HG02870 (cell line): Measurements from ENCODE around the gene AASS.
A peak's percentile ranks its signal among the peaks of the same experiment; 100 is the strongest.
"Not testable (repeated sequence)": the region's sequence is repeated elsewhere in the genome, so short reads cannot be mapped to it uniquely, and the experiment has no call there.

Experiments
- ATAC-seq: cut with Tn5 transposase; IDR thresholded peaks from one replicate; pipeline ENCODE4 v1.9.1; 2021; ENCODE audit warnings: mild to moderate bottlenecking, moderate library complexity; ENCODE audit not compliant: unreplicated experiment

Gene AASS

DNA sequence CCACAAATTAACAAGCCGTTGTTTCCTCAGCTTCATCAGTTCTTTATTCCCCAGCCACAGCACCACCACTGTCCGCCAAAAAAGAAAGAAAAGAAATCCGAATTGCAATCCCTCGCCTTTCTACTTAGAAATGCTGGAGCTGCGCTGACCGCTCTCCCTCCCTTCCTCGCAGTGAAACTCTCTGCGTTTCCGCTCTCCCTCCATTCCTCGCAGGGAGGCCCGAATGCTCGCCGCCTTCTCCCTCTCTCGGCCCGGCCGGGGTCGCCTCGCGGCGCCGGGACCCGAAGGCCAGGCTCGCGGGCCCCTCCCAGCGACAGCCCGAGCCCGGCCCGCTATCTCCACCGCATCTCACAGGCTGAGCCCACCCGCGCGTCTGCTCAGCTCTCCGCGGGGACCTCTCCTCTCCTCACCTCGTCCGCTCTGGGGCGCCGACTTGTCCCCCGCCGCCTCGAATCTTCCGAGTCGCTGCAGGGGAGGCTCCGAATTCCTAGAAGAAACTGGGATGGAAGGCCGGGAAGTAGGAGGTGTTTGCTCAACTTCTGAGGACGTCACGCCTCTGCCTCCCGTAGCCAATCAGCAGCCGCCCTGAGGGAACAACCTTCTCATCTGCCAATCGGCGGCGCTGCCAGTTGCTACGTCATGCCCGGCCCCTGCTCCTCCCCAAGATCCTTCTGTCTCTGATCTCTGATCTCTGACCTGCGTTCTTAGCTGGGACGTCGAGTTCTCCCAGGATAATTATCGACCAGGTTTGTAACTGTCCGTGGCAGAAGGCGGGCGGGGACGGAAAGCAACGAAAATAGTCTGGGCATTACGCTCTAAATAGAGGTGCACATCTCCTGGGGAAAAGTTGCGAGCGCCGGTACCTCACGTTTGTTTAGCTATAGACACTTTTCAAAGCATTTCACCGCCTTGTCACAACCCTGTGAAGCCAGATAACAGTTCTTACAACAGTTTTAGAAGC, at the start of gene AASS:
Gene AASS (minus strand): TSS at position 499 of the 961 bp plus-strand sequence. CDS start 10,523 bp downstream, outside the sequence.
- peak; percentile 100 for ATAC-seq

GRCh38 chr7:122188785-122189184, 44.7 kb upstream of the AASS start:
- ATAC-seq = no peak

DNA sequence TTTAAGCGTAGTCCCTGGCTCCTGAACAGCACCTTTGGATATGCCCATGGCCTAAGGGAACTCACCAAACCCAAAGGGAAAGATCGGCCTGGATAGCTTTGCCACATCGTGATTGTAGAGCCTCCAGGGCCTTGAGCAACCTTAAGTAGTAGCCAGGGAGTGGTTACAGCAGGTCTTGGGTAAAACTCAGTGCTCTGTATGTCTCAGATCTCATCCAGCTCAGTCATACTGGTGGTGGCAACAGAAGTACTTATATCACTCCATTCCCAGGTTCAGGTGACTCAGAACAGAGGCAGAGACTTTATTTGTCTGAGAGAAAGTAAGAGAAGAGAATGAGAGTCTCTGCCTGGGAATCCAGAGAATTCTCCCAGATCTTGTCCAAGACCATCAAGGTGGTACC, 39.1 kb upstream of the AASS start:
- no peak for ATAC-seq

- no peak for ATAC-seq
These were observed 38.0 kb upstream of the AASS start for GRCh38 chr7:122182081-122182480.

- not testable (repeated sequence) for ATAC-seq
These were observed 28.1 kb upstream of the AASS start for GRCh38 chr7:122172144-122172543.

- no peak for ATAC-seq
These were observed 22.7 kb upstream of the AASS start for GRCh38 chr7:122166740-122167139.

DNA sequence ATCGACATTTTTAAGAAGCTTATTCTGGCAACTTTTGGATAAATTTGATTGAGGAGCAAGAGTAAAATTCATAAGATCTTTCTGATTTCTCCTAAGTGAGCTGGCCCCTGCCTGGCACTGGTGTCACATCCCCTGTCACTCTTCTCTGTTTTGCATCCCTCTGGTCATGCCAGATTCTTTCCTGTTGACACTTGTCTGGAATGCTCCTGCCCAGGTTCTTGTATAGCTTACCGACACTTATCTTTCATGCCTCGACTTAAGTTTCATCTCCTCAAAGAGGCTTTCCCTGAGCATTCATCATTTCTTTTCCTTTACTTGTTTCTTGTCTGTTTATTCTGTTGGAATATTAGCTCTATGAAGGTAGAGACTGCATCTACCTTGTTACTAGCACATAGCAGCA, 22.2 kb upstream of the AASS start:
- no peak for ATAC-seq

DNA sequence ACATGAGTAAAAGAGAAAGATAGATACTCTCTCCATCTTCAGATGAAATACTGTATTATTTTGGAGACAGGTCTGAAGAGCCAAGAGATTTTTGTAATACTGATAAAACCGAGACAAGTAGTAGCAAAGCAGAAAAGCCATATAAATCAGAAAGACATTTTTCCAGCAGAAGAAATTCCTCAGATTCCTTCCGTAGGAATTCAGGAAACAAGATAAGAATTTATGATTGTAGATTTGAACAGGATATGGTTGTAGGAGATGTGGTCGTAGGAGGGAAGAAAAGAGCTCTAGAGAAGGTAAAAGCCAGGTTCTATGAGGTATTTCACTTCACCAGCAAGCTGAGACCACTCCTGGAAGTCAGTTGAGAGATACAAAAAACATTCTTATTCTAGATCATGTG, 17.6 kb upstream of the AASS start:
- no peak for ATAC-seq

GRCh38 chr7:122155566-122155965, 11.5 kb upstream of the AASS start:
- no peak for ATAC-seq

GRCh38 chr7:122148878-122149277, 4.8 kb upstream of the AASS start:
- ATAC-seq = no peak

DNA sequence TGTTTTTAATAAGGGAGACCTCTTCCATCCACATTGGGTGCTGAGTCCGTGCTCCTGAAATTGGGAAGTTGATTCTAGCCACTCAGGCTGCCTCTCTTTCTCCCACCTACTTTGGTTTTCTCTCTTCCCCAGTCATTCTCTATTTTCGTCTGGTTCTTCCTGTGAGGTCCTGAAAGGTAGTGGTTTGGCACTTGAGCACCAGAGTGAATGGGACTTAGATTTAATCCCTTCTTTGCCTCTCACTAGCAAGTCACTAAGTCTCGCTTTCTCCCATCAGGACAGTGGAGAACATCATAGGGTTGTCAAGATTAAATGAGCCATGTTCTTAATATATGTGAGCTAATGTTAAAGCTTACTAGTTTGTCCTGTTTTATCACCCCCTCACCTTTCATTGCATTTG, 4.0 kb upstream of the AASS start:
- ATAC-seq = no peak

DNA sequence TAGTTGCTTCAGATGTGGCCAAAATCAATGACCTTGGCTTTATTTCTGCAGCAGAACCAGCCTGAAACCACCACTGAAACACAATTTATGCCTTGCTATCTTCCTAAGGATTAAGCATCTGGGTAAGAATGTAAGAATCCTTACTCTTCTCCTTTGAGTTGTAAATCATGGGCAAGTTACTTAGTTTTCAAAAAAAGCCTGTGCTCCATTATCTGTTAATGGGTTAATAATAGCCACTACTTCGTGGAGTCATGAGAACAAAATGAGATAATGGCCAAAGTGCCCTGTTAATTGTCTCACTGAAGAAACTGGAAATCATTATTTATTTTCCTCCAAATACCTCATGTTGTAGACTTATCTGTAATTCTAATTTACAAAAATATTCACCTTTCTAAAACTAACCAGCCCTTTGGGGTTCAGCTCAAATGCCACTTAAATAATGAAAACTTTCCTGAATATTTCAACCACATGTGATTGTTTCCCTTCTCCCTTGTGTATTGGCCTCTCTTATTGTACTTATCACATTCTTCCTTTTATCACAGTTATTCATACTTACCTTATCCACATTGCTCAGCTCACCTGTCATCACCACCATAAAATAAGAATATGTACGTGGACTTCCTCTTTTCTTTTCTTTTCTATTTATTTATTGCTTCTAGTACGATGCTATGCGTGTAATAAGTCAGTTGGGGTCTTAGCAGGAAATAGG, 2.0 kb upstream of the AASS start:
- no peak for ATAC-seq

DNA sequence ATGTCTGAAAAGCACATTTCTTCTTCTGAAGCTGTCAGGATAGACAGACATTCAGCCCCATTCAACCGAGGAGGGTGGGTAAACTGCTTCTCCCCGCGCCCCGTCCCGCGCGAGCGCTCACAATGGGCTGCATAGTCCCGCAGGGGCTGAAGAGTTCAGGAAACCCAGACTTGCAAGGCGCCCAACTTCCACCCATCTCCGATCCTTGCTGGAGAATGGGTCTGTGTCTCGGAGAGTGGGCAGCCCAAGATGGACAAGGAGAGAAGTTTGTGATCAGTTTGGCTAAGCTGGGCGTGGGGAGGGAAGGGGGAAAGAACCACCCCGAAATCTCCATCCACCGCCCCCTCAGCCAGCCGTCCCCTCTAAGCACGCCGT, 686 bp downstream of the AASS start:
- ATAC-seq = no peak

DNA sequence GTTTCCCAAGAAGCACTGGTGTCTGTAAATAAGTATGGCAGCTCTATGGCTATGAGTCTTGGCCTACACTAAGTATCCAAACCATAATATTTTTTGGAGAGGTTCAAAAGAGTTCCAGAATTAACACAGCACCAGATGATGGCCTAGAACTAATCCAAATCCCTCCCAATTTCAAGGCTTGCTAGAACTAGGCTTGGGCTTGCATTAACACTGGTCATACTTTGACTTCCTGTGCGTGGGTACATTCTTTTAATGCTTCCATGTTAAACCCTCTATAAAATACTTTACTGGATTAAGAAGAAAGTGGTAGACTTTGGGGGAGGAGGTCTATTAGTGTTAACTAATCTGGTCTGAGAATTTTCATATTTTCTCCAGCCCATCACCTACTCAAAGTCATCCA, 3.1 kb downstream of the AASS start:
- ATAC-seq = no peak

GRCh38 chr7:122137251-122138077, 6.6 kb downstream of the AASS start:
- ATAC-seq = no peak

- no peak for ATAC-seq
These were observed 7.3 kb downstream of the AASS start for GRCh38 chr7:122136639-122137245.

- no peak for ATAC-seq
These were observed 8.0 kb downstream of the AASS start for GRCh38 chr7:122136078-122136477.

DNA sequence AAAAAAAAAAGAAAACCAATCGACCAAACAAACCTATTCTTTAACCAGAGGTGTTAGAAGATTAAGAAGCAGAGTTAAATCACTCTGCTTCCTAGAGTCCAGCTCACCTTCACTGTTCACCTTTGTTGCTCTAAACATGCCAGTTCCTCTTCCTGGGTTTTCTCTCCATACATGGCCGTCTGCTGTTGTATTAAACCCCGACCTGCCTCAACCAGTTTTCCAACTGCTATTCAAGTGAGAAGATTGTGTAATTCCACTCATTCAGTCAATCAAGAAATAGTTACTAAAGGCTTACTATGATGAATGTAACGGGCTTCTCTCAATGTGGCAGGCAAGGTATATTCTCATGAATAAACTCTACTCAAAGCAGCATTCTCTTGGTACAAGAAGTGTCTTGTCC, 8.8 kb downstream of the AASS start:
- no peak for ATAC-seq

GRCh38 chr7:122134793-122135192, 9.3 kb downstream of the AASS start:
- not testable (repeated sequence) for ATAC-seq

DNA sequence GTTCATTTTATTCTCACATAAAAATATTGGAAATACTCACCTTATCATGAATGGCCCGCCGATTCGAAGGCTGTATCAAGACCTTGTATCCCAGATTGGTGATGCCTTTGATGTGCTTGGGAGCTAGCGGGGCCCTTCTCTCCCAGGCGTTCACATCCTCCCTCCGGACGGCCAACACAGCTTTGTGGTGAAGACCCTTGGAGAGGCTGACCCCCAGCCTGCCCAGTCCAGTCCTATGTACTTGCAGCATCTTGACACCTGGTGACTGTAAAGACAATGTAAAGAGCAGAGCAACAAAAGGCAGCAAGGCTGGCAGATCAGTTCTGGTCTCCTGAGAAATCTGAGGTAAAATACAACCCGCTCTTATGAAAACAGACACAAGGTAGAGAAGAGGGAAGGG, 10.6 kb downstream of the AASS start:
- ATAC-seq = no peak

DNA sequence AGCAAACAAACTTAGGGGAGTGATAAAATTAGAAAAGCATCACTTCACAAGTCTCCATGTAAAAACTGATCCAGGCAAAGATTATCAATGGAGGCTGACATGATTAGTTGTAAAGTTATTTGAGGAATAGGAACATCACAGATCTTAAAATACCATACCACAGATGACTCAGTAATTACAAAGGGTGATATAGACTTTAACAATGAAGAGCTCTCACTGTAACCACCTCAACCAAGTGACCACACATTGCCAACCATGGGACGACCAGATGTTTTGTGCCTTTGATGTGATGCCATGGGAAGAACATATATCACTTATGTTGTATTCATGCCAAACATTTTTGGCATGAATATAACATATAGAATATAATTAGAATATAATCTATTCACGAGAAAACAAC, 11.7 kb downstream of the AASS start:
- no peak for ATAC-seq
